Urinary bladder (tissue), 4 donors: ENCODE results near the gene TMEM106C. TPM values are rescaled to one million over a fixed set of nuclear protein-coding genes. Genes with fewer than 3 reads are reported as not detected.

Experiments used
- DNase-seq: peaks from one replicate; pipeline ENCODE4 v3.0.0-alpha.2; 2015; ENCODE audit errors: extremely low spot score
- H3K27ac ChIP-seq: one replicate; pipeline ENCODE4 v1.5.1; 2013; ENCODE audit warnings: low read depth, mild to moderate bottlenecking, moderate library complexity
- H3K36me3 ChIP-seq: one replicate; pipeline ENCODE4 v1.6.1; 2013; ENCODE audit warnings: mild to moderate bottlenecking, moderate library complexity; ENCODE audit not compliant: insufficient read depth
- H3K4me1 ChIP-seq: one replicate; pipeline ENCODE4 v1.6.1; 2013; ENCODE audit warnings: mild to moderate bottlenecking, moderate library complexity; ENCODE audit not compliant: insufficient read depth
- H3K4me3 ChIP-seq: one replicate; pipeline ENCODE4 v1.5.1; 2013; ENCODE audit warnings: low read depth, low read length
- WGBS: extraction: QIAGEN DNeasy Blood & Tissue Kit; methylation state at CpG from one replicate; pipeline ENCODE4 v1.1.7; 2013; 5-methylcytosine and 5-hydroxymethylcytosine counted together
- polyA plus RNA-seq: library from polyadenylated mRNA; stranded (reverse); fragments of 200-250 nt; gene quantifications from one replicate; pipeline ENCODE4 v1.2.3, GENCODE V29; 2013
- total RNA-seq: library from RNA; depleted of rRNA; stranded (reverse); fragments of >200 nt; gene quantifications from one replicate; pipeline ENCODE4 v1.2.3, GENCODE V29; 2014
- donor health status: healthy with polysubstance abuse.
- donor health status: healthy.

TMEM106C gene
- total and polyA plus RNA-seq, 2 donors = 35.7 to 89.8 TPM

DNA sequence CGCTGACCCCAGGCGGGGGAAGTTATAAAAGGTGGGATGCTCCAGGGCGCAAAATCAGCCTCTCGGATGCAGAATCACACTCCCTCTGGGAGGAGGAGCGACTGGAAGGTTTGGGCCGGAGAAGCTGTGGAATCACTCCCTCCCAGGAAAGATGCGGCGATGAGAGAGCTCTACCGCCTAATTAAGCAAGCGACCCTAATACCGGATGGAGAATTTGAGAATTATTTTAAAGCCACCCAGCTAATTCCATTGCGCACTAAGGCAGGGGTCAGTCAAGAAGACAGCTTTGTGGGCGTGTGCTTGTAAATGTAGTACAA lies 39.0 kb downstream of the TMEM106C start:
- Histone ChIP-seq H3K4me3 (no peak overlapping the region), H3K27ac (no peak overlapping the region), H3K4me1 (peaks cover 2% of the 10 kb centered on the region), H3K36me3 (no peaks in the 10 kb centered on the region)
- 3% methylated on average over 13 of the region's 13 CpGs for WGBS
- no peak for DNase-seq

DNA sequence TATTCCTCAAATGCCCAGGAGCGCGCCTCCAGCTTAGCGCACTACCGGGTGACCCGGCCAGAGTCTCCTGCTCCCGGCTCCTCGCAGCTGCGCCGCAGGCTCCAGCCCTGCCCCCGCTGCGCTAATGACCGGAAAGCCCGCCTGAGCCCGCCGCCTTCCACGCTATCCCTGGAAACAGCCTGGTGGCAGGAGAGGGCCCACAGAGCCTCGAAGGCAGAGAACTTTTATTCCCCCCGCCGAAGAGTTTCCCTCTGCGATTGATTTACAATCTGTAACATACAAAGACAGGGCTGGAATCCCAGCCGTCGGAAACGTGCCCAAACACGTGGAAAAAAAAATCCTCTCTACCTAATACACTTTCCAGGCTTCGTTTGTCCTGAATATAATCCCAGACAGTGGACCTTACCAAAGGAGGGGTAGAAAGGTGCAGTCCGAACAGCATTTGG lies 39.4 kb downstream of the TMEM106C start:
- 2% methylated on average over 26 of the region's 26 CpGs for WGBS
- no peak for DNase-seq

DNA sequence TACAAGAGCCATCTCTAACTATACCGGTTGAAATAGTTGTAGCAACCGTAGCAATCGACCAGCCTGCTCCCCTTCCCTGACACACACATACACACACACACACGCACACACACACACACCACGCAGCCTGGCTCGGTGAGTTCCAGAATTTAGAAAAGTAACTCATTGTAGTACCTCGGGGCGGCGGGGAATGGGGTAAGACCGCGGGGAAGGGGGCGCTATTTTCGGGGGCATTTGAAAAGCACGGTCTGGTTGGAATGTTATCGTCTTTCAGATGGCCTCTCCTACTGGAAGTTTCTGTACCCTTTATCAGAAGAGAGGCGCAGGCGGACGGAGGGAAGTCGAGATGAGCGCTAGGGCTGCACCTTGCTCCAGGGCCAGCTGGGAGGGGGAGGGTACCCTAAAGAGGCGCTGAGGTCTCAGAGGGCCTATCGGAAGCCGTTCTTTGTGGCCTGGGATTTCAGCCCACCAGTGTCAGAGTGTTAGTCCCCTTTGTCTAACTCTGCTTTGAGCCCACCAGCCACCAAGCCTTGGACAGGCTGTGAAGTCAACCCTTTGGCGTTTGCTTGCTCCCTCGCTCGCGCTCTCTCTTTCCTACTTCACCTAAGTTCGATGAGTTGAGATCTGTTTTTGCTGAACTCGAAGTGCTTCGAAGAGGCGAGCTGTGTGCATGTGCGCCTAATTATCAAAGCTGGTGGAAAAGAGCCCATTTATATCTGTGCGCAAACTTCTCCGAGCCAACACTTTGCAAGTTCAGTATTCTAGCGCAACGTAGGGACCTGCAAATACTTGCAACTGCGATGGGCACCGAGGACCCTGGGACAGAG lies 40.0 kb downstream of the TMEM106C start:
- 8% methylated on average over 38 of the region's 38 CpGs for WGBS
- DNase-seq = no peak
- Histone ChIP-seq H3K36me3 (no peaks in the 10 kb centered on the region), H3K4me3 (peak overlapping the region; percentile 19), H3K4me1 (peaks cover 2% of the 10 kb centered on the region), H3K27ac (no peak overlapping the region)

More for the DNA sequence above, 39.4 kb downstream of the TMEM106C start:
- Histone ChIP-seq H3K4me1 (peaks cover 2% of the 10 kb centered on the region), H3K4me3 (no peak overlapping the region), H3K36me3 (no peaks in the 10 kb centered on the region), H3K27ac (no peak overlapping the region)

DNA sequence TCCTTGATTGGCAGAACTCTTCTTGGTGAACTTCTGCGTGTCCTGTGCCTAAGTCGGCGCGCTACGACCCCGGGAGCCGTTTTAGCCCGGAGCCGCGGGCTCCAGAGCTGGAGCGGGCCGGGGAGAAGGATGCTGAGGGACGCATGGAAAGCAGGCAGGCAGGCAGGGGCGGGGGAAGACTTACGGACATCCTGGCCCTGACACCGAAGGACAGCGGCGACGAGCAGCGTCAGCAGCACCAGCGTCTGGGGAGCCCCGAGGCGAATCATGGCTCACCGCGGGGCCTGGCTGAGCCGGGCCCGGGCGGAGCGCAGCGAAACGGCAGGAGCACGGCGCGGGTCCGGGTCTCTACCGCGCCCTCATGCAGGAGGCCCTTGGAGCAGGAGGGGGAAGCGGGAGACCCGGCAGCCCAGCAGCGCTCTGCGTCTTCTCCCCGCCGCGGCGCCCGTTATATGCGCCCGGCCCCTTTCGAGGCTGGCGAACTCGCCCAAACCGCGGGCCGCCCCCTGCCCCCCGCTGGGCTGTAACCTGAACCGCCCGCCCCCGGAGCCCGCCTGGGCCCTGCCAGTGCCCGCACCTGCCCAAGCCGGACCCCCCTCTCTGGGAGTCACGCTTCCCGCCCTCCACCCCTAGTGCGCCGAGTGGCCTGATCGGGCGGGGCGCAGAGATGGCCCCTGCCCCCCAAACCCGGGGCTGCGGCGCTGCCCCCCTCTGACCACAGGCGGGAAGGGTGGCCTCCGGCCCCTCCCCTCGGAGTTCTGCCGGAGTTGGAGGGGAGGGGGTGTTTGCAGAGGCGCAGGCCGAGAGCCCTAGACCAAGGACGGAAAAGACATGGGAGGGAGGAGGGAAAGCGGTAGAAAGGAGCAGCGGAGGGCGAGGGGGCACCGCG lies 40.9 kb downstream of the TMEM106C start, which contains the start of gene COL2A1:
COL2A1 (minus strand) TSS at position 424 of the 889 bp plus-strand sequence; CDS start at position 269, 155 bp downstream.
- peaks cover 2% of the 10 kb centered on the region for H3K4me1 ChIP-seq
- 2% methylated on average over 83 of the region's 83 CpGs for WGBS
- DNase-seq = no peak
- peak within 1 kb of the TSS; percentile 19 for H3K4me3 ChIP-seq
- H3K27ac ChIP-seq = no peak within 1 kb of the TSS
- no peaks in the 10 kb centered on the region for H3K36me3 ChIP-seq

DNA sequence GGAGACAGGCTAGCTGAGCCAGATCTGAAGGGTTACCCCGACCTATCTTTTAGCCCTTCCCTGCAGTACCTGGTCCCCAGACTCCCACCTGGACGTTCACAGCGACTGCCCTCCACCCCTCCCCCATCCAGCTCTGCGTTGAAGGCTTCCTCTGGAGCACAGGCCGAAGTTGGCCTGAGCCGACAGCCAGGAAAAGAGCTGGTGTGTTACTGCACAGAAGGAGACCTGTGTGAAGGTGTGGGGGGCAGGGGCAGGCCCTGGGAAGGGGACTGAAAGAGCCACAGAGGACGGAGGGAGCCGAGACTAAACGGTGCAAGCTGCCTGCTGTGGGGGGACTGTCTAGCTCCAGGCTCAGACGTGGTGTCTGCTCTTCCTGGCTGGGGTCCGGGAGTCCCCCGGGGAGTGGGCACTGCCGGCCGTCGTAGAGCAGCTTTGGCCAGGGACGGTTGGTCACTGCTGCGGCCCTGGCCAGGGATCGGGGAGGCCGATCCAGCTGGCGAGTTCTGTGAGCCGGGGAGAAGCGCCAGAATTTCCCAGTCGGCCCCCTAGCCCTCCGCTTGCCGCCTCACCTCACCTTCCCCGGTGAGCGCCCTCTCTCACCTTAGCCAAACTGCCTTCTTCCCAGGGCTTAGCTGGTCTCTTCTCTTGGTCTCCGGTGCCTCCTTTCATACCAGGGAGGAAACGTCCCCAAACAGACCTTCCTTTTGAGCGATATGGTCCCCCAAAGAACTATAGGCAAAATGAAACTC lies 41.8 kb downstream of the TMEM106C start:
- DNase-seq = no peak
- Histone ChIP-seq H3K4me3 (no peak overlapping the region), H3K4me1 (peaks cover 2% of the 10 kb centered on the region), H3K36me3 (no peaks in the 10 kb centered on the region), H3K27ac (no peak overlapping the region)
- 49% methylated on average over 30 of the region's 30 CpGs for WGBS

DNA sequence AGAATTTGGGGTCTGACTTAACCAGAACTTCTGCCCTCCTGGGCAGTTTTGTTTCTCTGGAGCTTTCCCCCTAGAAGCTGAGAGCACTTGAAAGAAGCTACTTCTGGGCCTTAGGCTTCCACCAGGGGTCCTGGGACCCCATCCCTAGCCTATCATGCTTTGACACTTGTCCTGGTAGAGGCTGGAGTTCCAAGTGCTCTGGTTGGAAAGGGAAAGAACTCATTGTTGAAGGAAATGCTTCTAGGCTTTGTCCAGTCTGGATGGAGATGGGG lies 42.3 kb downstream of the TMEM106C start:
- H3K4me1 ChIP-seq = peaks cover 2% of the 10 kb centered on the region
- H3K4me3 ChIP-seq = no peak overlapping the region
- H3K36me3 ChIP-seq = no peaks in the 10 kb centered on the region
- H3K27ac ChIP-seq = no peak overlapping the region
- no peak for DNase-seq

- Histone ChIP-seq H3K36me3 (no peaks in the 10 kb centered on the region), H3K27ac (no peak overlapping the region), H3K4me3 (no peak overlapping the region), H3K4me1 (peaks cover 2% of the 10 kb centered on the region)
- no peak for DNase-seq
- WGBS = 85% methylated on average over 4 of the region's 4 CpGs
These were observed 43.8 kb downstream of the TMEM106C start for GRCh38 chr12:48007206-48007605.

GRCh38 chr12:48008349-48008748 lies 45.0 kb downstream of the TMEM106C start:
- WGBS = 25% methylated on average over 2 of the region's 2 CpGs
- H3K4me3 ChIP-seq = no peak overlapping the region
- no peaks in the 10 kb centered on the region for H3K36me3 ChIP-seq
- no peak for DNase-seq
- H3K4me1 ChIP-seq = peaks cover 2% of the 10 kb centered on the region
- H3K27ac ChIP-seq = no peak overlapping the region

DNA sequence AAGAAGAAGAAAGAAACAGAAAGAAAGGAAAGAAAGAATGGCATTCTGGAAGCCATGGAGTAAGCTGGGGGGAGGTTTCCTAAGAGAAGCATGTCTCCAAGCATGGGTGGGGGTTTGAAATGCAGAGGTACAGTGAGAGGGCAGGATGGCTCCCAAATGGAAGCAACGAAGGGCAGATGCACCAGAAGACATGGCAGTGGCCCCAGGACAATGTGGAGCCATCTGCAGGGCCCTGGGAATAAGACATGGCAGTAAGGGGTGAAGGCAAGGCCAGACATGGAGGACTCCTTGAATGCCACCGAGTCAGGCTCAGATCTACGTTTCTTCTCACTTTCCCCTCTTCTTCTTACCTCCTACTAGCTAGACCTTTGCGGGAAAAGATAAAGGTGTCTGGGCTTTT lies 45.6 kb downstream of the TMEM106C start:
- H3K4me1 ChIP-seq = peaks cover 2% of the 10 kb centered on the region
- no peak overlapping the region for H3K27ac ChIP-seq
- H3K36me3 ChIP-seq = no peaks in the 10 kb centered on the region
- no peak for DNase-seq
- no peak overlapping the region for H3K4me3 ChIP-seq
- WGBS = 81% methylated on average over 4 of the region's 4 CpGs

GRCh38 chr12:48009471-48009870 lies 46.1 kb downstream of the TMEM106C start:
- Histone ChIP-seq H3K4me3 (no peak overlapping the region), H3K4me1 (peaks cover 2% of the 10 kb centered on the region), H3K27ac (no peak overlapping the region), H3K36me3 (no peaks in the 10 kb centered on the region)
- WGBS = 38% methylated on average over 1 of the region's 1 CpG
- no peak for DNase-seq

DNA sequence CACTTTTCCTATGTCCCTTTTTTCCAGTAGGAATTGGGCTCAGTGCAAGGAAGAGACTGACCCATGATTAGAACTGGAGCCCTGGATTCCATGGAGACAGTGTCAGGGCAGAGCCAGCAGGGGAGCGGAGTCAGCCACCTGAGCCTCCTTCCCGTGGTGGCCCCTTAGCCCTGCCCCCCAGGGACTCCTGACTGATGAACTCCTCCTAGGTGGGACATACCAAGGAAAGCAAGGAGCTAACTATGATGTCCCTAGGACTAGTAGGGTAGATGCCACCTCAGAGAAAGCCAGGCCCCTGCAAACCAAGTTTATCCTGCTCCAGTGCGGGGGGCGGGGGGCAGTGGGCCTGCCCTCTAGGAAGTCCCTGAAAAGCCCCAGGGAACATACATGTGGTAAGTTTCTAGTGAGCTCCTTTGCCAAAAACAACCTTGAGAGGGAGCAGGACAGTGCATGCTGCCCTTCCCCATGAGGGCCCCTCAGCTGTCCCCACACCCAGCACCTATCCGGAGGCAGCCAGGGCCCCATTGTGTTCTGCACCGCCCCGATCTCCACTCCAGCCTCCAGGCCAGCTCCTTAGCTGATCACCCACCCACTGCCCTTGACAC lies 47.1 kb downstream of the TMEM106C start:
- 65% methylated on average over 7 of the region's 7 CpGs for WGBS
- no peak for DNase-seq
- H3K36me3 ChIP-seq = no peaks in the 10 kb centered on the region
- H3K4me1 ChIP-seq = no peaks in the 10 kb centered on the region
- no peak overlapping the region for H3K4me3 ChIP-seq
- no peak overlapping the region for H3K27ac ChIP-seq

DNA sequence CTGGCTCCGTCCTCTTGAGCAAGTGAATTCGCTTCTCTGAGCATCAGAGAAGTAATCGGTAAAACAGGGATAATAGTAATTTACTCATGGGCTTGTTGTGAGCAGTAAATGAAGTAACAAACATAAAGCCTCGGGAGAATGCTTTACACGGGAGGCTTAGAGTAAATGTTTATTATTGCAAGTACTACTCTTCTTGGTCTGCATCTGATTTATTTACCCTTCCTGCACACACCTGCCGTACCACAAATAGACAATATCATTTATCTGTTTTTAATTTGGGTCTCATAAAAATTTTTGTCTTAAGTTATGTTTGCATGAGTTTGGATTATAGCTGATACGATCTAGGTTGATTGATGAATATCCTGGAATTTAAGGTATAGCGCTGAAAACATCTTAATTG lies 48.7 kb downstream of the TMEM106C start:
- Histone ChIP-seq H3K36me3 (no peaks in the 10 kb centered on the region), H3K4me1 (no peaks in the 10 kb centered on the region), H3K27ac (no peak overlapping the region), H3K4me3 (no peak overlapping the region)
- WGBS = 54% methylated on average over 8 of the region's 8 CpGs
- DNase-seq = no peak

- H3K4me3 ChIP-seq = no peak overlapping the region
- H3K36me3 ChIP-seq = no peaks in the 10 kb centered on the region
- WGBS = 73% methylated on average over 2 of the region's 2 CpGs
- H3K27ac ChIP-seq = no peak overlapping the region
- no peaks in the 10 kb centered on the region for H3K4me1 ChIP-seq
- no peak for DNase-seq
These were observed 49.9 kb downstream of the TMEM106C start for GRCh38 chr12:48013287-48013686.
